A549 (cell line): Measurements from ENCODE around the gene LGALS3BP. TPM values are rescaled to one million over a fixed set of nuclear protein-coding genes. Genes with fewer than 3 reads are reported as not detected.
A peak's percentile ranks its signal among the peaks of the same experiment; 100 is the strongest.

Experiments
- ATAC-seq, 2 experiments: fragments of 200-7000 bp in 1 of 2; fragments of >200 bp in 1 of 2; cut with Nextera tagmentation in 1 of 2; cut with Tn5 transposase in 1 of 2; 3 replicates each; pipeline versions ENCODE4 v1.8.0 to v1.9.1; 2018 to 2020; ENCODE audit warnings: mild to moderate bottlenecking in 1 of 2, moderate library complexity in 1 of 2
- CTCF ChIA-PET: fragments of 300-600 bp; sonication (Branson Sonifier 250); formaldehyde crosslinking; extraction: SDS; loops from one replicate; lab custom pipeline; 2021; ENCODE audit warnings: antibody characterized with exemption, inconsistent platforms; lab: Yijun Ruan, JAX
- POLR2A ChIA-PET: fragments of 350-600 bp; formaldehyde crosslinking; extraction: SDS; loops from one replicate; lab custom pipeline; 2021; ENCODE audit warnings: antibody characterized with exemption, inconsistent platforms; lab: Yijun Ruan, JAX
- DNase-seq, 2 experiments: peaks; one replicate each; pipeline versions ENCODE4 v3.0.0 to v3.0.0-alpha.2; 2011 to 2016; ENCODE audit warnings: low read depth in 1 of 2, low spot score in 1 of 2
- FAIRE-seq: peaks from 2 replicates; lab custom pipeline; 2011; peaks lifted over from hg19 to GRCh38; lab: Jason Lieb, UNC
- H3K27ac ChIP-seq, 2 experiments: fragments of >200 bp; sonication (Bioruptor Twin); formaldehyde crosslinking; 3 replicates each; pipeline ENCODE4 v1.5.1; 2016 to 2017
- H3K4me1 ChIP-seq: fragments of >200 bp; sonication (Bioruptor Twin); formaldehyde crosslinking; 3 replicates; pipeline ENCODE4 v1.6.1; 2016
- H3K4me2 ChIP-seq: fragments of >200 bp; sonication (Bioruptor Twin); formaldehyde crosslinking; 3 replicates; pipeline ENCODE4 v1.6.1; 2016
- H3K4me3 ChIP-seq: fragments of >200 bp; sonication (Bioruptor Twin); formaldehyde crosslinking; 3 replicates; pipeline ENCODE4 v1.5.1; 2016
- H3K9me3 ChIP-seq: fragments of >200 bp; sonication (Bioruptor Twin); formaldehyde crosslinking; 3 replicates; pipeline ENCODE4 v1.6.1; 2016
- CBX8 ChIP-seq: fragments of 200-600 bp; sonication (generic); IDR thresholded peaks from 2 replicates; pipeline ENCODE4 v1.6.1; 2016
- CHD4 ChIP-seq: fragments of 200-600 bp; sonication (generic); IDR thresholded peaks from 2 replicates; pipeline ENCODE4 v1.6.1; 2016; ENCODE audit warnings: antibody characterized with exemption, mild to moderate bottlenecking, borderline replicate concordance
- HOXA7 ChIP-seq: fragments of 250-450 bp; sonication (Bioruptor Pico); IDR thresholded peaks from 2 replicates; pipeline ENCODE4 v1.5.0; 2020; ENCODE audit warnings: mild to moderate bottlenecking, moderate library complexity
- HOXB13 ChIP-seq: fragments of 250-450 bp; sonication (Bioruptor Pico); IDR thresholded peaks from 2 replicates; pipeline ENCODE4 v1.5.0; 2020; ENCODE audit warnings: low read depth, mild to moderate bottlenecking, moderate library complexity
- MAZ ChIP-seq: fragments of 150-350 bp; IDR thresholded peaks from 2 replicates; pipeline ENCODE4 v1.6.1; 2014; ENCODE audit warnings: antibody characterized with exemption, low read depth, low read length, borderline replicate concordance
- NR3C1 ChIP-seq: fragments of >200 bp; sonication (Bioruptor Twin); formaldehyde crosslinking; IDR thresholded peaks from 3 replicates; pipeline ENCODE4 v1.6.1; 2017
- POLR2A ChIP-seq: IDR thresholded peaks from 2 replicates; pipeline ENCODE4 v1.6.1; 2012; ENCODE audit warnings: mild to moderate bottlenecking, low read length
- RAD21 ChIP-seq, 2 experiments: fragments of >200 bp in 1 of 2; sonication (Bioruptor Twin) in 1 of 2; formaldehyde crosslinking in 1 of 2; IDR thresholded peaks in 1 of 2; conservative IDR thresholded peaks in 1 of 2; 2 replicates in 1 of 2; 3 replicates in 1 of 2; pipeline ENCODE4 v1.6.1; 2012 to 2018; ENCODE audit warnings: inconsistent platforms in 1 of 2
- RARB ChIP-seq: fragments of 250-450 bp; sonication (Bioruptor Pico); IDR thresholded peaks from 2 replicates; pipeline ENCODE4 v1.8.0; 2021; ENCODE audit warnings: mild to moderate bottlenecking, moderate library complexity
- ZFP36 ChIP-seq: fragments of 450-650 bp; IDR thresholded peaks from 2 replicates; pipeline ENCODE4 v1.6.1; 2014; ENCODE audit warnings: borderline replicate concordance; ENCODE audit not compliant: partially characterized antibody
- ZSCAN20 ChIP-seq: fragments of 250-450 bp; sonication (Bioruptor Pico); IDR thresholded peaks from 2 replicates; pipeline ENCODE4 v1.8.0; 2022; ENCODE audit warnings: mild to moderate bottlenecking, moderate library complexity
- WGBS: methylation state at CpG from one replicate; pipeline ENCODE4 v1.1.6; 2017; ENCODE audit errors: missing lambda C conversion rate; 5-methylcytosine and 5-hydroxymethylcytosine counted together
- polyA plus RNA-seq, 4 experiments: library from polyadenylated mRNA; depleted of rRNA in 3 of 4; stranded (reverse); fragments of >200 nt; fragmentation: RNase III in 1 of 4; extraction: RNeasy Plus Mini Kit Qiagen cat#74134 plus additional on column Dnase treatment in 1 of 4; gene quantifications; 2 replicates in 3 of 4; 3 replicates in 1 of 4; pipeline ENCODE4 v1.2.3, GENCODE V29; 2011 to 2017
- TF ChIP-seq, protein P1 (sequence below): fragments of >200 bp; sonication (Bioruptor Twin); formaldehyde crosslinking; IDR thresholded peaks from 3 replicates; pipeline ENCODE4 v1.6.1; 2016
- TF ChIP-seq, protein P2 (sequence below): fragments of 150-350 bp; IDR thresholded peaks from 2 replicates; pipeline ENCODE4 v1.6.1; 2014; ENCODE audit warnings: low read depth, mild to moderate bottlenecking, low read length
- TF ChIP-seq, protein P3 (sequence below): IDR thresholded peaks from 2 replicates; pipeline ENCODE4 v1.6.1; 2012
- TF ChIP-seq, protein P4 (sequence below): fragments of 450-650 bp; IDR thresholded peaks from 2 replicates; pipeline ENCODE4 v1.6.1; 2014; ENCODE audit warnings: antibody characterized with exemption

LGALS3BP gene
- polyA plus RNA-seq, 2 of the 4 experiments (the other 2 are of a cell fraction) = 28.3 to 60.0 TPM

DNA sequence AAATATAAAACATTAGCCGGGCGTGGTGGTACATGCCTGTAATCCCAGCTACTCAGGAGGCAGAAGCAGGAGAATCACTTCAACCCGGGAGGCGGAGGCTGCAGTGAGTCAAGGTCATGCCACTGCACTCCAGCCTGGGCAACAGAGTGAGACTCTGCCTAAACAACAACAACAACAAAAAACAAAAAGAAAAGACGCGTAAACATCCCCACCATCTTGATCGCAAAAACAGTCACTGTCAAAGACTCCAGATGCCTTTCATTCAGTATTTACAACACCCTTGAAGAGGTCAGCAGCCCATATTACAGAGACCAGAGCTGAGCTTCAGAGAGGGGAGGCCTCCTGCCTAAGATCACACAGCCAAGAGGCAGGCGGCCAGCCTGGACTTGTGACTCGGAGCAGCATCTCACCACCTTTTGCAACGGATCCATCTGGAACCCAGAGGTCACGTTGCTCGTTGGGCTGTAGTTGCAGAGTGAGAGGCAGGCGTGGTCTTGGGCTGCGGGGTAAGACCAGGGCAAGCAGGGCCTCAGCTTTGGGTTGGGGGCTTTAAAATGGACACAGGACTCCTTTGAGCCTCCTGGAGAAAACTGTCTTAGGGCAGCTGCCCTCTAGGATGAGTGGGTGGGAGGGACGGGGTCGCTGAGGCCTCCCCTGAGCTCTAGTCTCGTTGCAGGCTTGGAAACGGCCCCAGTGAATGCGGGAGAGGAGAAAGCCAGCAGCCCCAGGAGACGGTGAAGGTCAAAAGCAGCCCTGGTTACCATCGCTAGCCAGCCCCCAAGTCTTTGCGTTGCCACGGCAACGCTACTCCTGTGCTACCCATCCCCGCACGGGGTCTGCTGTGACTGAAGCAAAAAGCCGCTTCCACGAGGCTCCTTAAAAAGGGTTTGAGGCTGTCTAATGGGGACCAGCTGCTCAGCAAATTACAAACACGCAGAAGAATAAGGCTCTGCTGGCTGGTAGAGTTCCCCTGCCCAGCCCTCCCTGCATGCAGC is 26.1 kb downstream of the LGALS3BP start:
- WGBS = 82% methylated on average over 29 of the region's 29 CpGs
- no peak for DNase-seq
- CTCF ChIA-PET = interaction anchor here (1.0 to 5.7 kb wide), 10 partner anchors 9 to 92 kb away, joined by 3 to 62 read pairs (median 5); no protein-coding TSS in a partner anchor

DNA sequence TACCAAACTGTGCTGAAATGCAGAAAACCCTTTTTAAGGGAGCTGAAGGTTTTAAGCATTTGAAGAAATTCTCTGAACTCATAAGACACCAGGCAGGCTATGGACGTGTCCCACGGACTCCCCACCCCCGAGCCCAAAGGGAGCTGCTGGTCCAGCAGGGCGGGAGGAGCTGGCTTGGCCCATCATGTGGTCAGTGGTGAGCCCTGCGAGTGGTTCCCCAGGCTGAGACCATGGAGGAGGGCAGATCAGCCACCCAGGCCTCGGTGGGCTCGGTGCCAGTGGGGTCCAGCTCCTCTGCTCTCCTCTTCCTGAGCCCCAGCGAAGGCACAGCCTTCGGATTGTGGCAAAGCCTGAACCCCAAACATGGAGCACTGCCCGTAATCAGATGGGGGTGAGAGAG is 27.0 kb downstream of the LGALS3BP start:
- Histone ChIP-seq H3K4me3 (no peak overlapping the region), H3K4me1 (peaks cover 15% of the 10 kb centered on the region), H3K4me2 (no peak overlapping the region), H3K27ac (no peak overlapping the region), H3K9me3 (peaks cover 30% of the 10 kb centered on the region)
- ChIA-PET POLR2A (no interaction called here), CTCF (interaction anchor here (1.0 to 5.7 kb wide), 8 partner anchors 9 to 87 kb away, joined by 3 to 62 read pairs (median 8); no protein-coding TSS in a partner anchor)
- no peak for DNase-seq
- 74% methylated on average over 8 of the region's 10 CpGs for WGBS
- no peak for FAIRE-seq
- TF ChIP-seq RARB (CRISPR knock-in tag) = no peak
- no peak for TF ChIP-seq CHD4
- TF ChIP-seq NR3C1 = no peak
- no peak for ATAC-seq

More for the DNA sequence above, 26.1 kb downstream of the LGALS3BP start:
- peak overlapping the region in 1 of 2 experiments; percentile 4; a peak in 1 of 6 replicates for H3K27ac ChIP-seq
- ATAC-seq (no peak), FAIRE-seq (no peak)
- POLR2A ChIA-PET = no interaction called here
- H3K4me2 ChIP-seq = no peak overlapping the region
- H3K4me3 ChIP-seq = no peak overlapping the region
- TF ChIP-seq, protein P1, sequence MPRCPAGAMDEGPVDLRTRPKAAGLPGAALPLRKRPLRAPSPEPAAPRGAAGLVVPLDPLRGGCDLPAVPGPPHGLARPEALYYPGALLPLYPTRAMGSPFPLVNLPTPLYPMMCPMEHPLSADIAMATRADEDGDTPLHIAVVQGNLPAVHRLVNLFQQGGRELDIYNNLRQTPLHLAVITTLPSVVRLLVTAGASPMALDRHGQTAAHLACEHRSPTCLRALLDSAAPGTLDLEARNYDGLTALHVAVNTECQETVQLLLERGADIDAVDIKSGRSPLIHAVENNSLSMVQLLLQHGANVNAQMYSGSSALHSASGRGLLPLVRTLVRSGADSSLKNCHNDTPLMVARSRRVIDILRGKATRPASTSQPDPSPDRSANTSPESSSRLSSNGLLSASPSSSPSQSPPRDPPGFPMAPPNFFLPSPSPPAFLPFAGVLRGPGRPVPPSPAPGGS = no peak
- TF ChIP-seq ZFP36 = peak; percentile 6
- peaks cover 30% of the 10 kb centered on the region for H3K9me3 ChIP-seq
- H3K4me1 ChIP-seq = peaks cover 21% of the 10 kb centered on the region

DNA sequence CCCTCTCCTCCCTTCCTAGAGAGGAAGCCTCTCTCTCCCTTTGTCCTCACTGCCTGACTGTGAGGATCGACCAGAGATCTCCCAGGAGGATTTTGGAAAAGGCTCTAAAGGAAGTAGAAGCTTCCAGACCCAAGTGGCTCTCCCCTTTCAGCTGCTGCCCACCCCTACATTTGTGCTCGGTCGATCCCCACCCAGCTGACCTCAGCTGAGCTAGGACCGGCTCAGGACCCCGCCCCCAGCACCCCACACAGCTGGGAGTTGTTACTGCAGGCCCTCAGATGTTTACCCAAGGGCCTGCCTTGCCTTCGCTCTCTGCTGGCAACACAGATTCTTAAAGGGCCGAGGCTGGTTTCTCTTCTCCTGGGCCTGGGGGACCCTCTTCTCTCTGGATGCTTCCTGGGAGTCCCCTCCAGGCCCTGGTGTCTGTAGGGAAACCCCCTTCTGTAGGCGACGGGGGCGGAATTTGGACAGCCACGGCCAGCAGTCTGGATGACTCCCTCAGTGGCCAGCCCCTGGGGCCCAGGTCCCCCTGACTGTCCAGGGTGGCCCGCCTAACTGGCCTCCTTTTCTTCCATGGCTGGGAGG is 27.7 kb downstream of the LGALS3BP start:
- peaks cover 30% of the 10 kb centered on the region for H3K9me3 ChIP-seq
- FAIRE-seq = no peak
- CTCF ChIA-PET = interaction anchor here (0.9 to 5.7 kb wide), 11 partner anchors 8 to 86 kb away, joined by 3 to 62 read pairs (median 4); no protein-coding TSS in a partner anchor
- no peak overlapping the region for H3K4me2 ChIP-seq
- POLR2A ChIA-PET = no interaction called here
- TF ChIP-seq, protein P2, sequence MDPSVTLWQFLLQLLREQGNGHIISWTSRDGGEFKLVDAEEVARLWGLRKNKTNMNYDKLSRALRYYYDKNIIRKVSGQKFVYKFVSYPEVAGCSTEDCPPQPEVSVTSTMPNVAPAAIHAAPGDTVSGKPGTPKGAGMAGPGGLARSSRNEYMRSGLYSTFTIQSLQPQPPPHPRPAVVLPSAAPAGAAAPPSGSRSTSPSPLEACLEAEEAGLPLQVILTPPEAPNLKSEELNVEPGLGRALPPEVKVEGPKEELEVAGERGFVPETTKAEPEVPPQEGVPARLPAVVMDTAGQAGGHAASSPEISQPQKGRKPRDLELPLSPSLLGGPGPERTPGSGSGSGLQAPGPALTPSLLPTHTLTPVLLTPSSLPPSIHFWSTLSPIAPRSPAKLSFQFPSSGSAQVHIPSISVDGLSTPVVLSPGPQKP = no peak
- TF ChIP-seq CHD4 (no peak), ZSCAN20 (CRISPR knock-in tag) (no peak), ZFP36 (no peak), RAD21 (conservative IDR thresholded peaks at IDR 0.05 in 1 of 2, IDR thresholded peaks at IDR 0.05 in 1 of 2) (no peak), HOXB13 (no peak), MAZ (no peak), POLR2A (no peak), CBX8 (no peak), HOXA7 (CRISPR knock-in tag) (no peak), RARB (CRISPR knock-in tag) (no peak)
- TF ChIP-seq, protein P3, sequence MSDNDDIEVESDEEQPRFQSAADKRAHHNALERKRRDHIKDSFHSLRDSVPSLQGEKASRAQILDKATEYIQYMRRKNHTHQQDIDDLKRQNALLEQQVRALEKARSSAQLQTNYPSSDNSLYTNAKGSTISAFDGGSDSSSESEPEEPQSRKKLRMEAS = no peak
- TF ChIP-seq, protein P1 = no peak
- TF ChIP-seq, protein P4, sequence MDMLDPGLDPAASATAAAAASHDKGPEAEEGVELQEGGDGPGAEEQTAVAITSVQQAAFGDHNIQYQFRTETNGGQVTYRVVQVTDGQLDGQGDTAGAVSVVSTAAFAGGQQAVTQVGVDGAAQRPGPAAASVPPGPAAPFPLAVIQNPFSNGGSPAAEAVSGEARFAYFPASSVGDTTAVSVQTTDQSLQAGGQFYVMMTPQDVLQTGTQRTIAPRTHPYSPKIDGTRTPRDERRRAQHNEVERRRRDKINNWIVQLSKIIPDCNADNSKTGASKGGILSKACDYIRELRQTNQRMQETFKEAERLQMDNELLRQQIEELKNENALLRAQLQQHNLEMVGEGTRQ = no peak
- TF ChIP-seq, all 56 proteins: peak for 0
- DNase-seq = no peak
- Histone ChIP-seq H3K4me1 (peaks cover 9% of the 10 kb centered on the region), H3K27ac (no peak overlapping the region), H3K4me3 (no peak overlapping the region)
- 72% methylated on average over 12 of the region's 12 CpGs for WGBS
- no peak for ATAC-seq
